GM12892 (cell line): ENCODE results near the gene CMKLR1.

Experiments
- POLR2A ChIP-seq: IDR thresholded peaks from 2 replicates; pipeline ENCODE4 v1.6.1; 2011; ENCODE audit warnings: low read depth, low read length, control low read depth
- POLR2AphosphoS5 ChIP-seq: IDR thresholded peaks from 2 replicates; pipeline ENCODE4 v1.6.1; 2011; ENCODE audit warnings: low read depth, low read length, control low read depth
- TAF1 ChIP-seq: IDR thresholded peaks from 2 replicates; pipeline ENCODE4 v1.6.1; 2011; ENCODE audit warnings: low read depth, mild to moderate bottlenecking, control low read depth, low read length, borderline replicate concordance

GRCh38 chr12:108240027-108240785 is 98.9 kb downstream of the CMKLR1 start:
- TF ChIP-seq POLR2A (no peak), POLR2AphosphoS5 (no peak), TAF1 (no peak)
